Small intestine (tissue), 7 donors: ENCODE measurements around the gene UNC45A. TPM values are rescaled to one million over a fixed set of nuclear protein-coding genes. Genes with fewer than 3 reads are reported as not detected.

ENCODE experiments used
- DNase-seq, 2 donors: peaks; one replicate each; pipeline versions ENCODE4 v3.0.0 to v3.0.0-alpha.2; 2013
- FAIRE-seq: peaks from 2 replicates; lab custom pipeline; 2012; peaks lifted over from hg19 to GRCh38; lab: Jason Lieb, UNC
- H3K27ac ChIP-seq, 3 donors: one replicate each; pipeline ENCODE4 v1.5.1; 2013; ENCODE audit warnings: low read length in 2 of 3, mild to moderate bottlenecking in 2 of 3, control low read depth in 1 of 3, inconsistent platforms in 1 of 3, low read depth in 1 of 3, moderate library complexity in 1 of 3
- H3K27me3 ChIP-seq, 3 donors: one replicate each; pipeline ENCODE4 v1.6.1; 2013; ENCODE audit warnings: low read length in 3 of 3, inconsistent platforms in 1 of 3; ENCODE audit not compliant: control insufficient read depth in 3 of 3, insufficient read depth in 3 of 3
- H3K36me3 ChIP-seq, 3 donors: one replicate each; pipeline ENCODE4 v1.6.1; 2013; ENCODE audit warnings: low read length in 3 of 3, inconsistent platforms in 1 of 3, low read depth in 1 of 3, mild to moderate bottlenecking in 1 of 3, moderate library complexity in 1 of 3; ENCODE audit not compliant: control insufficient read depth in 3 of 3, insufficient read depth in 2 of 3
- H3K4me1 ChIP-seq, 3 donors: one replicate each; pipeline ENCODE4 v1.6.1; 2013; ENCODE audit warnings: low read length in 2 of 3, inconsistent platforms in 1 of 3, low read depth in 1 of 3, mild to moderate bottlenecking in 1 of 3, moderate library complexity in 1 of 3; ENCODE audit not compliant: control insufficient read depth in 3 of 3, insufficient read depth in 2 of 3
- H3K4me3 ChIP-seq, 3 donors: one replicate each; pipeline ENCODE4 v1.5.1; 2013; ENCODE audit warnings: low read length in 3 of 3, control low read depth in 1 of 3, inconsistent platforms in 1 of 3, low read depth in 1 of 3, mild to moderate bottlenecking in 1 of 3, moderate library complexity in 1 of 3
- H3K9me3 ChIP-seq, 2 donors: one replicate each; pipeline ENCODE4 v1.6.1; 2013; ENCODE audit warnings: low read depth in 1 of 2, low read length in 1 of 2; ENCODE audit not compliant: control insufficient read depth in 2 of 2, insufficient read depth in 1 of 2
- WGBS, 3 donors: extraction: QIAGEN DNeasy Blood & Tissue Kit; methylation state at CpG; one replicate each; pipeline ENCODE4 v1.1.7; 2013; 5-methylcytosine and 5-hydroxymethylcytosine counted together
- polyA plus RNA-seq, 4 donors: library from polyadenylated mRNA; stranded (reverse) in 3 of 4; unstranded in 1 of 4; fragments of 200-250 nt in 3 of 4; fragments of 120-200 nt in 1 of 4; gene quantifications; one replicate each; pipeline versions ENCODE4 v1.2.1 to v1.2.3, GENCODE V29; 2013
- donor health status: healthy with polysubstance abuse.
- donor health status: control.
- donor health status: control.
- donor health status: Bipolar disorder and iron deficiency.
- donor health status: healthy.

UNC45A gene
- polyA plus RNA-seq, 4 donors: 37.7 to 65.1 (median 48.8) TPM

DNA sequence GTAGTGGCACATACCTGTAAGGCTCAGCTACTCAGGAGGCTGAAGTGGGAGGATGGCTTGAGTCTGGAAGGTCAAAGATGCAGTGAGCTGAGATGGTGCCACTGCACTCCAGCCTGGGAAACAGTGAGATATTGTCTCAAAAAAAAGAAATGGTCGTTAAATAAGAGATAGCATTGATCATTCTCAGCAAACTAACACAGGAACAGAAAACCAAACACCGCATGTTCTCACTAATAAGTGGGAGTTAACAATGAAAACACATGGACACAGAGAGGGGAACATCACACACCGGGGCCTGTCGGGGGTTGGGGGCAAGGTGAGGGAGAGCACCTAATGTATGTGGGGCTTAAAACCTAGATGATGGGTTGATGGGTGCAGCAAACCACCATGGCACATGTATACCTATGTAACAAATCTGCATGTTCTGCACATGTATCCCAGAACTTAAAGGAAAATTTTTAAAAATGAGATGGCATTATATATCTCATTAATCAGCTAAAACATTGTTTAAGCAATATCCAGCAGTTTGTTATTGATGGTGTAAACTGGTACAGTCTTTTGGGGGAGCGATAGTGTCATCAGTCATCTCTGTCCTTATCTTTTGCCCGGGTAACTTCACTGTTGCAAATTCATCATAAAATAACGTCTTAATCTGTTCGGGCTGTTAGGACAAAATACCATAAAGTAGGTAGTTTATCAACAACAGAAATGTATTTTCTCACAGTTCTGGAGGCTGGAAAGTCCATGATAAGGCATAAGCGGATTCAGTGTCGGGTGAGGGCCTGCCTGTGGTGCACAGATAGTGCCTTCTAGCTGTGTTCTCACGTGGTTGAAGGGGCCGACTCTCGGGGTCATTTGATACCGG lies 33.7 kb upstream of the UNC45A start:
- Histone ChIP-seq H3K4me3 (peak overlapping the region in 1 of 3 donors; percentile 81), H3K27me3 (no peaks in the 10 kb centered on the region), H3K9me3 (no peaks in the 10 kb centered on the region), H3K36me3 (peaks cover 3 to 22% (median 11%) of the 10 kb centered on the region in 3 donors), H3K27ac (peak overlapping the region; percentile 93 to 95 (median 94)), H3K4me1 (peaks cover 0 to 13% (median 2%) of the 10 kb centered on the region in 3 donors)
- 38 to 49% (median 44%) methylated on average over 14 of the region's 14 CpGs for WGBS, 3 donors
- DNase-seq: peak in 1 of 2 donors; percentile 36
- FAIRE-seq: no peak

DNA sequence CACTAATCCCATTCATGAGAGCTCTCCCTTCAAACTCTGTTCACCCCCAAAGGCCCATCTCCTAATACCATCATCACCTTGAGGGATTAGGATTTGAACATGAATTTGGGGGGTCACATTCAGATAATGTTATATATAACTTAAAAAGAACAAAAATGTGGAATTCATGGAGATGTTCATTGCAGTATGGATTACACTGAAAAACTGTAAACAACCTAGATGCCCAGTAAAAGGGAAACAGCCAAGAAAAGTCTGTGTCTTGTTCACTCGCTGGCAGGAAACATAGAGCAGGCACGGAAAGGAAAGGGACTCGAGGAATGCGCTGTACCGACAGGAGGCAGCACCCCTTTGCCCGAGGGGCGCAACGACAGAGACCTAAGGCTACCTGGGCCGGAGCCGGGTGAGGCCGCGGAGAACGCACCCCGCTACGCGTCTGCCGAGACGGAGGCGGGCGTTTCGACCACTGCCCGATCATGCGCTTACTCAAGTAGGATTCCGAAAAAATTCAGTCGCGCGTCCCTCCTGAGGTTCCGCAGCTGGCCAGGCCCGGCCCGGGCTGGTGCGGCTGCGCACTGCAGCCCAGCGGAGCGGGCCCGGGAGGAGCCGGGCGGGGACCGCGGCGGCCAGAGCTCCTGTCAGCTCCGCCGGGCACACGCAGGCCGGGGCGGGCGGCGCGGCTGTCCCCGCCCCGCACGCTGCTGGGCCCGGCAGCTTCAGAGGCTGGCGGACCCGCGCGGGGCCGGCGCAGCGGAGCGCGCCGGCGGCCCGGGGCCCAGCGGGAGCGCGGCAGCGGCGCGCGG lies 32.8 kb upstream of the UNC45A start:
- H3K36me3 ChIP-seq: peaks cover 3 to 30% (median 16%) of the 10 kb centered on the region in 3 donors
- DNase-seq (peak; percentile 83 to 93), FAIRE-seq (no peak)
- 0 to 1% (median 1%) methylated on average over 55 to 71 of the region's 71 CpGs for WGBS, 3 donors
- H3K4me3 ChIP-seq: peak overlapping the region; percentile 66 to 81 (median 73)
- no peaks in the 10 kb centered on the region for H3K9me3 ChIP-seq
- peak overlapping the region; percentile 93 to 95 (median 94) for H3K27ac ChIP-seq
- H3K27me3 ChIP-seq: no peaks in the 10 kb centered on the region
- H3K4me1 ChIP-seq: peaks cover 0 to 13% (median 2%) of the 10 kb centered on the region in 3 donors

DNA sequence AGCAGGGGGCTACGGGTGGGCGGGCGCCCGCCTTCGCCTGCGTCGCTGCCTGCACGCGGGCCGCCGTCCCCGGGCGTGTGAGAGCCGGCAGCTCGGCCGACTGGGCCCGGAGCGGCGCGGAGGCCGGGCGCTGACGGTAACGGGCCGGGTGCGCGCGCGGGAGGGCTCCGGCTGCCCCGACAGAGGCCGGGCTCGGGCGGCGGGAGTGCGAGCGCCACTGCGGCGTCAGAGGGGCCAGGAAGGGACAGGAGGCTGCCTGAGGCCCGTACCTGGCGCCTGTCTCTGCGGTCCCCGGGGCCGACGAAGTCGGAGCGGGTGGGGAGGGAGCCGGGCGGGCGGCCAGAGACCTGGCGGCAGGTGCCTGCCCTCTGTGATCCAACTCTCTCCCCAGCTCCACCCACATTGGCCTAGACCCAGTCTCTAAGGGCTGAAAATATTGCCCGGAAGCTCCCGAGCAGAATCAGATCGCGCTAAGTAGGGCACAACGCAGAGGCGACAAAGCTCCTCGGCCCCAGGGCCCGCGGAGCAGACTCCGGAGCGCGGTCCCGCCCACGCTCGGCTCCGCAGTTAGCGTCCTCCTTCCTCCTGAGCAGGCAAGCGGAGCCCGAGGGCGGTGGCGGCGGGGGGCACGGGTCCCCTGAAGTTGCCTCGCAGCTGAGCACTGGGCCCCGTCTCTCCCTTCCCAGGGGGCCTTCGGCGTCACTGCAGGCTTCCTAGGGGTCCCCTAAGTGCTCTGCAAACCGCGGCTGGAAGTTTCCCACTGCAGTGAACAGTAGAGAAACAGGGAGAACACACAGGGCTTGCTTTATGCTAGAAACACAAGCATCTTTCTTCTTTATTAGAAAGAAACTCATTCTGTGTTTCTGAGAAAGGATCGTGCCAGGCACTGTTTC lies 32.0 kb upstream of the UNC45A start, which contains the start of gene MAN2A2:
Gene MAN2A2 (plus strand): TSS at position 463 of the 893 bp plus-strand sequence. CDS start 906 bp downstream, outside the sequence.
- WGBS, 3 donors: 0 to 1% (median 0%) methylated on average over 24 to 81 of the region's 81 CpGs
- Histone ChIP-seq H3K36me3 (peaks cover 3 to 35% (median 16%) of the 10 kb centered on the region in 3 donors), H3K4me1 (peaks cover 0 to 13% (median 2%) of the 10 kb centered on the region in 3 donors), H3K9me3 (no peaks in the 10 kb centered on the region), H3K27ac (peak within 1 kb of the TSS; percentile 93 to 95 (median 94)), H3K27me3 (no peaks in the 10 kb centered on the region), H3K4me3 (peak within 1 kb of the TSS; percentile 66 to 81 (median 73))
- DNase-seq: peak; percentile 85 to 92
- no peak for FAIRE-seq

DNA sequence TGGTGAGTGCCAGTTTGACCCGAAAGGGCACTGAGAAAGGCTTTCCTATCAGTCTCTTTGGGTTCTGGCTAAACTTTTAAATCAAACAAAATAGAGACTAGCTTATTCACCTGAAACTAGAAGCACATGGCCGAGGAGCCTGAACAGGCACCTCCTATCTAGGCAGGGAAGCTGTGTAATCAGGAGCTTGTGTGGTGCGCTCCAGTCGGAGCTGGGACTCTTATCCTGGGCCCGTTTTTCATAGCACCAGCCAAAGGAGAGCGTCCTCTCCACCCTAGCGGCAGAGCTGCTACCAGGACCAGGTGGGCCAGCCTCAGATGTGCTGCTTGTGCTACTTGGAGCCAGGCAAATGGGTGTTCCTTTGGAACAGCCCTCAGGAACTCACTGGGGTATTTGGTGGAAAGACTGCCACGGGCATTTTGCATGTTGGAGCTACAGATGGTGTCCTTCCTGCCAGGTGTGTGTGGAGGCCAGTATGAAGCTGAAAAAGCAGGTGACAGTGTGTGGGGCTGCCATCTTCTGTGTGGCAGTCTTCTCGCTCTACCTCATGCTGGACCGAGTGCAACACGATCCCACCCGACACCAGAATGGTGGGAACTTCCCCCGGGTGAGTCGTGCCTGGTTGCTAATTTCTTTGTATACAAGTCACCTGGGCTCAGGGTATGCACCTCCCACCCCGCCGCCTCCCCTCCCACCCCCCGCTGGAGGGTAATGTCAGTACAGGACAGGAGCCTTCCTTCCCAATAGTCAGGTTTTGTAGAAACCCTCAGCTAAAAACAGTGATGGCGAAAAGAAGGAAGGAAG lies 31.1 kb upstream of the UNC45A start:
- H3K36me3 ChIP-seq: peaks cover 3 to 38% (median 16%) of the 10 kb centered on the region in 3 donors
- H3K4me1 ChIP-seq: peaks cover 0 to 13% (median 2%) of the 10 kb centered on the region in 3 donors
- peak overlapping the region; percentile 84 to 94 (median 93) for H3K27ac ChIP-seq
- no peaks in the 10 kb centered on the region for H3K9me3 ChIP-seq
- FAIRE-seq (no peak), DNase-seq (peak; percentile 60 to 63)
- H3K4me3 ChIP-seq: peak overlapping the region; percentile 66 to 73 (median 67)
- 42 to 65% (median 45%) methylated on average over 18 of the region's 18 CpGs for WGBS, 3 donors
- H3K27me3 ChIP-seq: no peaks in the 10 kb centered on the region

DNA sequence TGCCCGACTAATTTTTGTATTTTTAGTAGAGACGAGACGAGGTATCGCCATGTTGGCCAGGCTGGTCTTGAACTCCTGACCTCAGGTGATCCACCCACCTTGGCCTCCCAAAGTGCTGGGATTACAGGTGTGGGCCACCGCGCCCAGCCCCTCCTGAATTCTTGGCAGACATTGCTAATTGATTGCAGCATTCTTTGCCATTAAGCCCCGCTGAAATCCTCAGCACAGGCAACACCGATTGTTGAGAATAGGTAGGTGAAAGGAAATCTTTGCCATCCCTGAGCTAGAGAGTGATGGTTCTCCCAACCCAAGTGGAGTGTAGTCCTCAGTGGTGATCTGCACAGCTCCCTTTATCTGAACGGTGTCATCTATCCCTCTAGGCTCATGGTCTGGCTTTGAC lies 30.3 kb upstream of the UNC45A start:
- Histone ChIP-seq H3K9me3 (no peaks in the 10 kb centered on the region), H3K36me3 (peaks cover 3 to 46% (median 20%) of the 10 kb centered on the region in 3 donors)
- no peak for DNase-seq

DNA sequence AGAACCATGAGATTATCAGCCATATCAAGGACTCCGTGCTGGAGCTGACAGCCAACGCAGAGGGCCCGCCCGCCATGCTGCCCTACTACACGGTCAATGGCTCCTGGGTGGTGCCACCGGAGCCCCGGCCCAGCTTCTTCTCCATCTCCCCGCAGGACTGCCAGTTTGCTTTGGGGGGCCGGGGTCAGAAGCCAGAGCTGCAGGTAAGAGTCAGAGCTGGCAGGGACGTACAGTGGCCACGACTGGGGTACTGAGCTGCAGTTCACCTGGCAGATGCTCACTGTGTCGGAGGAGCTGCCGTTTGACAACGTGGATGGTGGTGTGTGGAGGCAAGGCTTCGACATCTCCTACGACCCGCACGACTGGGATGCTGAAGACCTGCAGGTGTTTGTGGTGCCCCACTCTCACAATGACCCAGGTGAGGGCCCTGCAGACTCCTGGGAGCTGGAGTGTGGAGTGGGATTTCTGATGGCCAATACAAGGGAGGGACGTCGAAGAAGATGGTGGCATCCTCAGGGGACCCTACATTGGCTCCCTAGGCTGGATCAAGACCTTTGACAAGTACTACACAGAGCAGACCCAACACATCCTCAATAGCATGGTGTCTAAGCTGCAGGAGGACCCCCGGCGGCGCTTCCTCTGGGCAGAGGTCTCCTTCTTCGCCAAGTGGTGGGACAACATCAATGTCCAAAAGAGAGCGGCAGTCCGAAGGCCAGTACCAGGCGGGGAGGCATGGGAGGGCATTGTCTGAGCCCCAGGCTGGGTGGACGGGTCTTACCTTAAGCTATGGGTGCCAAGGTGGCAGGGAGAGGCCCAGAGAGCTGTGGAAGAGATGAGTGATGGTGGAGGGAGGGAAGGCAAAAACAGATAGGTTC lies 29.5 kb upstream of the UNC45A start:
- no peak overlapping the region for H3K4me3 ChIP-seq
- H3K4me1 ChIP-seq: peaks cover 0 to 13% (median 2%) of the 10 kb centered on the region in 3 donors
- H3K27ac ChIP-seq: no peak overlapping the region
- FAIRE-seq: no peak
- H3K27me3 ChIP-seq: no peaks in the 10 kb centered on the region
- H3K36me3 ChIP-seq: peaks cover 3 to 54% (median 24%) of the 10 kb centered on the region in 3 donors
- 94 to 96% (median 94%) methylated on average over 26 to 28 of the region's 28 CpGs for WGBS, 3 donors
- H3K9me3 ChIP-seq: no peaks in the 10 kb centered on the region
- DNase-seq: no peak

More for the DNA sequence above, 30.3 kb upstream of the UNC45A start:
- no peak for FAIRE-seq
- H3K4me1 ChIP-seq: peaks cover 0 to 13% (median 2%) of the 10 kb centered on the region in 3 donors
- no peaks in the 10 kb centered on the region for H3K27me3 ChIP-seq
- WGBS, 3 donors: 90 to 96% (median 91%) methylated on average over 9 of the region's 9 CpGs
- no peak overlapping the region for H3K27ac ChIP-seq
- no peak overlapping the region for H3K4me3 ChIP-seq
